IMR-90 (cell line): ENCODE data around the gene RMDN3. TPM values are rescaled to one million over a fixed set of nuclear protein-coding genes. Genes with fewer than 3 reads are reported as not detected.

Source experiments
- ATAC-seq: fragments of 200-7000 bp; cut with Tn5 transposase; 2 replicates; pipeline ENCODE4 v1.9.1; 2020; ENCODE audit warnings: low read depth, mild to moderate bottlenecking, moderate library complexity
- BruUV-seq: library from RNA; stranded (reverse); fragments of 400-500 nt; replicated peaks from 2 replicates; lab custom pipeline; 2021; lab: Mats Ljungman, UMichigan
- CTCF ChIA-PET: fragments of 300-600 bp; formaldehyde crosslinking; extraction: SDS; loops from one replicate; lab custom pipeline; 2021; ENCODE audit warnings: antibody characterized with exemption; lab: Yijun Ruan, JAX
- POLR2A ChIA-PET: fragments of 300-600 bp; sonication (Branson Sonifier 250); formaldehyde crosslinking; loops from one replicate; lab custom pipeline; 2022; ENCODE audit warnings: antibody characterized with exemption; ENCODE audit not compliant: unreplicated experiment; lab: Charles Lee
- DNase-seq: peaks from one replicate; pipeline ENCODE4 v3.0.0; 2013
- H2AFZ ChIP-seq: replicated peaks from 2 replicates; pipeline ENCODE3; 2013; ENCODE audit warnings: low read length, mild to moderate bottlenecking; ENCODE audit not compliant: poor library complexity
- H2AK5ac ChIP-seq: 2 replicates; pipeline ENCODE4 v1.6.1; 2013; ENCODE audit warnings: low read depth, low read length, inconsistent platforms
- H2AK9ac ChIP-seq: replicated peaks from 2 replicates; pipeline ENCODE3; 2013; ENCODE audit warnings: mild to moderate bottlenecking, low read depth, low read length, moderate library complexity; ENCODE audit not compliant: poor library complexity
- H2BK120ac ChIP-seq: 2 replicates; pipeline ENCODE4 v1.6.1; 2013; ENCODE audit warnings: low read depth, low read length, inconsistent platforms
- H2BK15ac ChIP-seq: 3 replicates; pipeline ENCODE4 v1.6.1; 2013; ENCODE audit warnings: low read depth, low read length, inconsistent platforms
- H2BK20ac ChIP-seq: 2 replicates; pipeline ENCODE4 v1.6.1; 2013; ENCODE audit warnings: low read depth, mild to moderate bottlenecking, inconsistent platforms, low read length, moderate library complexity
- H2BK5ac ChIP-seq: 2 replicates; pipeline ENCODE4 v1.6.1; 2013; ENCODE audit warnings: mild to moderate bottlenecking, low read depth, low read length, inconsistent platforms; ENCODE audit not compliant: poor library complexity, severe bottlenecking
- H3K14ac ChIP-seq: replicated peaks from 2 replicates; pipeline ENCODE4 v1.6.1; 2013; ENCODE audit warnings: low read depth, low read length, inconsistent platforms
- H3K18ac ChIP-seq: 2 replicates; pipeline ENCODE4 v1.6.1; 2013; ENCODE audit warnings: low read depth, low read length, control low read depth
- H3K23ac ChIP-seq: 2 replicates; pipeline ENCODE4 v1.6.1; 2013; ENCODE audit warnings: low read depth, low read length, inconsistent platforms
- H3K27ac ChIP-seq: 2 replicates; pipeline ENCODE4 v1.5.1; 2013; ENCODE audit warnings: mild to moderate bottlenecking, control low read depth, low read length; ENCODE audit not compliant: insufficient read depth
- H3K27me3 ChIP-seq: 2 replicates; pipeline ENCODE4 v1.6.1; 2013; ENCODE audit warnings: low read length; ENCODE audit not compliant: control insufficient read depth, insufficient read depth
- H3K36me3 ChIP-seq: 2 replicates; pipeline ENCODE4 v1.6.1; 2013; ENCODE audit warnings: low read length, mixed read lengths; ENCODE audit not compliant: control insufficient read depth, insufficient read depth
- H3K4ac ChIP-seq: 2 replicates; pipeline ENCODE4 v1.6.1; 2013; ENCODE audit warnings: low read depth, low read length, inconsistent platforms
- H3K4me1 ChIP-seq: 2 replicates; pipeline ENCODE4 v1.6.1; 2013; ENCODE audit warnings: low read length, mixed read lengths; ENCODE audit not compliant: control insufficient read depth, insufficient read depth
- H3K4me2 ChIP-seq: 2 replicates; pipeline ENCODE4 v1.6.1; 2013; ENCODE audit warnings: low read depth, mild to moderate bottlenecking, control low read depth, low read length, moderate library complexity
- H3K4me3 ChIP-seq: 2 replicates; pipeline ENCODE4 v1.5.1; 2013; ENCODE audit warnings: low read depth, mild to moderate bottlenecking, control low read depth, low read length, moderate library complexity; ENCODE audit not compliant: insufficient read depth
- H3K56ac ChIP-seq: 2 replicates; pipeline ENCODE4 v1.6.1; 2013; ENCODE audit warnings: low read length, inconsistent platforms; ENCODE audit not compliant: insufficient read depth; ENCODE audit errors: extremely low read depth
- H3K79me1 ChIP-seq, 2 experiments: 2 replicates each; pipeline ENCODE4 v1.6.1; 2013; ENCODE audit warnings: low read length in 2 of 2, inconsistent platforms in 1 of 2, low read depth in 1 of 2
- H3K9ac ChIP-seq: 2 replicates; pipeline ENCODE4 v1.6.1; 2013; ENCODE audit warnings: low read depth, low read length, control low read depth
- H3K9me1 ChIP-seq: 2 replicates; pipeline ENCODE4 v1.6.1; 2013; ENCODE audit warnings: low read length, inconsistent platforms; ENCODE audit not compliant: insufficient read depth
- H3K9me3 ChIP-seq: 2 replicates; pipeline ENCODE4 v1.6.1; 2013; ENCODE audit warnings: low read length; ENCODE audit not compliant: control insufficient read depth, insufficient read depth
- H4K20me1 ChIP-seq: 2 replicates; pipeline ENCODE4 v1.6.1; 2013; ENCODE audit warnings: low read length, inconsistent platforms; ENCODE audit not compliant: insufficient read depth
- H4K5ac ChIP-seq: 2 replicates; pipeline ENCODE4 v1.6.1; 2013; ENCODE audit warnings: mild to moderate bottlenecking, low read depth, low read length, control low read depth
- H4K8ac ChIP-seq, 2 experiments: 2 replicates each; pipeline ENCODE4 v1.6.1; 2013; ENCODE audit warnings: low read depth in 2 of 2, low read length in 2 of 2, control low read depth in 1 of 2, inconsistent platforms in 1 of 2
- H4K91ac ChIP-seq: 2 replicates; pipeline ENCODE4 v1.6.1; 2013; ENCODE audit warnings: low read depth, low read length, inconsistent platforms; ENCODE audit not compliant: insufficient read depth
- BHLHE40 ChIP-seq: fragments of 150-350 bp; IDR thresholded peaks from 2 replicates; pipeline ENCODE4 v1.6.1; 2016; ENCODE audit warnings: mild to moderate bottlenecking, low read depth, low read length
- CHD1 ChIP-seq: IDR thresholded peaks from 2 replicates; pipeline ENCODE4 v1.6.1; 2012; ENCODE audit warnings: low read depth, low read length, improper control_type of control experiment
- MAFK ChIP-seq: IDR thresholded peaks from 2 replicates; pipeline ENCODE4 v1.6.1; 2012; ENCODE audit warnings: low read depth, low read length, improper control_type of control experiment
- MXI1 ChIP-seq: IDR thresholded peaks from 2 replicates; pipeline ENCODE4 v1.6.1; 2012; ENCODE audit warnings: low read depth, mild to moderate bottlenecking, low read length, moderate library complexity, borderline replicate concordance
- NFE2L2 ChIP-seq: fragments of 150-350 bp; IDR thresholded peaks from 2 replicates; pipeline ENCODE4 v1.6.1; 2016; ENCODE audit warnings: low read depth, mild to moderate bottlenecking, low read length
- RAD21 ChIP-seq: IDR thresholded peaks from 2 replicates; pipeline ENCODE4 v1.6.1; 2012; ENCODE audit warnings: low read length, improper control_type of control experiment
- RCOR1 ChIP-seq: IDR thresholded peaks from 2 replicates; pipeline ENCODE4 v1.6.1; 2012; ENCODE audit warnings: mild to moderate bottlenecking, low read length, improper control_type of control experiment; ENCODE audit not compliant: insufficient replicate concordance
- WGBS, 2 experiments: methylation state at CpG; one replicate each; pipeline versions ENCODE4 v1.1.5 to v1.1.7; 2013; ENCODE audit warnings: missing lambda C conversion rate in 2 of 2; ENCODE audit not compliant: insufficient read length in 1 of 2; ENCODE audit errors: extremely low coverage in 2 of 2; 5-methylcytosine and 5-hydroxymethylcytosine counted together
- dilution Hi-C: fragments of 300-500 bp; cut with HindIII; formaldehyde crosslinking; loops from one replicate; pipeline ENCODE4 v1.14.3; 2018; ENCODE audit warnings: low sequenced_read_pairs; ENCODE audit not compliant: unreplicated experiment
- in situ Hi-C: fragments of 300-500 bp; cut with MboI; formaldehyde crosslinking; loops from 3 replicates; pipeline ENCODE4 v1.14.3; 2019; ENCODE audit warnings: low sequenced_read_pairs, inconsistent platforms, mixed read lengths
- intact Hi-C: fragments of 100-400 bp; cut with micrococcal nuclease; formaldehyde crosslinking; loops from 2 replicates; pipeline ENCODE4 v1.10.0; 2022
- polyA plus RNA-seq, 3 experiments: library from polyadenylated mRNA; depleted of rRNA; stranded (reverse); fragments of >200 nt; gene quantifications; 2 replicates each; pipeline ENCODE4 v1.2.3, GENCODE V29; 2012; ENCODE audit warnings: low replicate concordance in 1 of 3
- total RNA-seq: library from RNA; depleted of rRNA; stranded (reverse); fragments of >200 nt; gene quantifications from 2 replicates; pipeline ENCODE4 v1.2.3, GENCODE V29; 2012

Gene RMDN3
- total and polyA plus RNA-seq, 2 of the 4 experiments (the other 2 are of a cell fraction) = 14.7 to 25.7 TPM

GRCh38 chr15:40716165-40716564 is 38.9 kb downstream of the RMDN3 start:
- ChIA-PET POLR2A (no interaction called here), CTCF (interaction anchor here (0.6 kb wide), 1 partner anchor 118 kb away, joined by 3 read pairs; no protein-coding TSS in a partner anchor)
- no peak overlapping the region for H3K14ac ChIP-seq
- no peak overlapping the region for H2BK120ac ChIP-seq
- no peaks in the 10 kb centered on the region for H4K20me1 ChIP-seq
- no peak overlapping the region for H4K91ac ChIP-seq
- H3K9me3 ChIP-seq = no peaks in the 10 kb centered on the region
- dilution Hi-C loops (no loop called here), intact Hi-C loops (no loop called here), in situ Hi-C loops (no loop called here)
- H4K5ac ChIP-seq = no peak overlapping the region
- H3K27me3 ChIP-seq = no peaks in the 10 kb centered on the region
- no peaks in the 10 kb centered on the region for H3K9me1 ChIP-seq
- DNase-seq = no peak
- no peak overlapping the region for H2BK20ac ChIP-seq
- TF ChIP-seq MAFK (no peak), RCOR1 (no peak), BHLHE40 (no peak), MXI1 (no peak), RAD21 (no peak), CHD1 (no peak), NFE2L2 (no peak)
- no peak overlapping the region for H3K4me2 ChIP-seq
- H3K36me3 ChIP-seq = 0 out of 2 replicates have a peak, but pooled peaks cover 1% of the 10 kb centered on the region
- no peak overlapping the region for H2AFZ ChIP-seq
- H3K23ac ChIP-seq = no peak overlapping the region
- 100% methylated on average over 1 of the region's 6 CpGs; no CpG with 5 or more reads in 1 of the 2 experiments for WGBS, 2 experiments
- H3K27ac ChIP-seq = no peak overlapping the region
- no peak overlapping the region for H3K9ac ChIP-seq
- H3K4me1 ChIP-seq = no peaks in the 10 kb centered on the region
- H3K18ac ChIP-seq = no peak overlapping the region
- no peak overlapping the region for H2AK5ac ChIP-seq
- peaks cover 3 to 6% of the 10 kb centered on the region in 2 experiments; a peak in 2 of 4 replicates for H3K79me1 ChIP-seq
- no peak for ATAC-seq
- H3K4ac ChIP-seq = no peak overlapping the region
- H2BK5ac ChIP-seq = no peak overlapping the region
- no peak overlapping the region for H3K56ac ChIP-seq
- H2BK15ac ChIP-seq = no peak overlapping the region
- no peak overlapping the region for H3K4me3 ChIP-seq
- BruUV-seq = no TSS peak
- no peak overlapping the region for H2AK9ac ChIP-seq
- H4K8ac ChIP-seq = no peak overlapping the region
